Measurements from ENCODE around the gene STK32B.

DNA sequence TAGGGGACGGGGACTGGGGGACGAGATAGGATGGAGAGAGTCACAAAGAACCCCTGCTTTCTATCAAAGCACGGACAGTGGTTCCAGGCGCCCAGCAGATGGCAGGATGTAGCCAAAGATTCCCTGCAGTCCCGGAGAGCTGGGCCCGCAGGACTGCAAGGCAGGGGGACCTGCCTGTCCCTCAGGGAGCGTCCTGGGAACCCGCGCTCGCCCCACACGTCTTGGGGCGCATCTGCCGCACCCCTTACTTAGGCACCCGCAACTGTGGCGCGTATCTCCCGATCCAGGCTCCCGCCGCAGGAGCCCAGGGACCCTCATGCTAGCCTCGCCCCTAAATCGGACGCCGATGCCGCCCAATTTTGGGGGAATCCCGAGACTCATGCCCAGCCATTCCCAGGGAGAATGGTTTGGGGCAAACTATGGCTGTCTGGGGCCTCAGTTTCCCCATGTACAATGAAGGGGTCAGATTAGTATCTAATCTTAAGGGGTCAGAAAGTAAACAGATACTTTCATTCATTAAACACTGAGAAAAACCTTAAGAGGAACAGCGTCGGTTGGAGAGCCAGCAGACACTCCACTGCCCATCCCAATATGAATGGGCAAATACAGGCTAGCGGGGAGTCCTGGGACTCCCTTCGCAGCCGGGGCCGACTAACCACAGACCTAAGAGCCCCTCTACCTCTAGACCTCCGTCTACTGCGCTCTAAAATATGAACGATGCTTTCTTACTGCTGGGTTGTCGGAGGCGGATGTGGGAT, 581 bp upstream of the STK32B start:
- TF ChIP-seq, protein P1, sequence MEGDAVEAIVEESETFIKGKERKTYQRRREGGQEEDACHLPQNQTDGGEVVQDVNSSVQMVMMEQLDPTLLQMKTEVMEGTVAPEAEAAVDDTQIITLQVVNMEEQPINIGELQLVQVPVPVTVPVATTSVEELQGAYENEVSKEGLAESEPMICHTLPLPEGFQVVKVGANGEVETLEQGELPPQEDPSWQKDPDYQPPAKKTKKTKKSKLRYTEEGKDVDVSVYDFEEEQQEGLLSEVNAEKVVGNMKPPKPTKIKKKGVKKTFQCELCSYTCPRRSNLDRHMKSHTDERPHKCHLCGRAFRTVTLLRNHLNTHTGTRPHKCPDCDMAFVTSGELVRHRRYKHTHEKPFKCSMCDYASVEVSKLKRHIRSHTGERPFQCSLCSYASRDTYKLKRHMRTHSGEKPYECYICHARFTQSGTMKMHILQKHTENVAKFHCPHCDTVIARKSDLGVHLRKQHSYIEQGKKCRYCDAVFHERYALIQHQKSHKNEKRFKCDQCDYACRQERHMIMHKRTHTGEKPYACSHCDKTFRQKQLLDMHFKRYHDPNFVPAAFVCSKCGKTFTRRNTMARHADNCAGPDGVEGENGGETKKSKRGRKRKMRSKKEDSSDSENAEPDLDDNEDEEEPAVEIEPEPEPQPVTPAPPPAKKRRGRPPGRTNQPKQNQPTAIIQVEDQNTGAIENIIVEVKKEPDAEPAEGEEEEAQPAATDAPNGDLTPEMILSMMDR (IDR thresholded peaks at IDR 0.05) = peak; percentile 44 to 67 (median 60)
- TF ChIP-seq POLR2A (IDR thresholded peaks at IDR 0.05) = no peak
